ENCODE measurements around the gene FGF8. TPM values are rescaled to one million over a fixed set of nuclear protein-coding genes. Genes with fewer than 3 reads are reported as not detected.
A peak's percentile ranks its signal among the peaks of the same experiment; 100 is the strongest.

FGF8 gene
- total RNA-seq (2013) = not detected
- not detected for polyA plus RNA-seq
- polyA minus RNA-seq = not detected in 2 replicates
- total RNA-seq = 0 to 0.25 (median 0.06) reads per million in 11 experiments

GRCh38 chr10:101775273-101776160, at the start of gene FGF8:
Gene FGF8, minus strand, starts transcription at chr10:101776114. Its CDS starts 214 bp downstream, at chr10:101775900.
- peaks cover 79 to 96% (median 80%) of the 10 kb centered on the region in 3 donors for H3K27me3 Mint-ChIP-seq (ENCODE audit: low read depth in 3 of 3)
- peaks cover 58 to 82% of the 10 kb centered on the region in 2 donors for H3K27me3 ChIP-seq (ENCODE audit: control insufficient read depth in 2 of 2, insufficient read depth in 2 of 2, low read length in 2 of 2)

More at GRCh38 chr10:101775273-101776160, at the start of gene FGF8:
- WGBS (ENCODE audit: insufficient coverage) = 2% methylated on average over 72 of the region's 98 CpGs
- peak within 1 kb of the TSS in 1 of 2 donors; percentile 89 for H3K4me3 Mint-ChIP-seq
- H4K20me1 ChIP-seq (ENCODE audit: insufficient read depth, low read length) = peaks cover 21% of the 10 kb centered on the region
- no peaks in the 10 kb centered on the region for H3K36me3 ChIP-seq (replicated peaks in 1 of 2; ENCODE audit: control insufficient read depth in 1 of 2, insufficient read depth in 2 of 2, low read length in 2 of 2)
- no peaks in the 10 kb centered on the region for H3K79me2 ChIP-seq (ENCODE audit: insufficient read depth, low read length)
- no peak for TF ChIP-seq CTCF (IDR thresholded peaks at IDR 0.05)
- peaks cover 0 to 36% of the 10 kb centered on the region in 2 donors for H3K9me3 ChIP-seq (replicated peaks in 1 of 2; ENCODE audit: control insufficient read depth in 1 of 2, insufficient read depth in 1 of 2, low read length in 2 of 2)
- H3K27ac Mint-ChIP-seq = no peak within 1 kb of the TSS
- H3K9me3 Mint-ChIP-seq = peaks cover 0 to 15% (median 8%) of the 10 kb centered on the region in 7 donors
- H3K27ac ChIP-seq (ENCODE audit: low read depth in 1 of 2, low read length in 2 of 2) = no peak within 1 kb of the TSS
- peaks cover 18 to 22% of the 10 kb centered on the region in 2 donors for H3K4me1 ChIP-seq (ENCODE audit: control insufficient read depth in 1 of 2, insufficient read depth in 2 of 2, low read length in 2 of 2)
- H3K4me2 ChIP-seq (replicated peaks; ENCODE audit: extremely low read depth, low read length, poor library complexity, severe bottlenecking) = no peak within 1 kb of the TSS
- H3K36me3 Mint-ChIP-seq = peaks cover 11 to 14% of the 10 kb centered on the region in 2 donors
- no peak within 1 kb of the TSS for H2AFZ ChIP-seq (ENCODE audit: insufficient read depth, low read depth, low read length, poor library complexity, severe bottlenecking)
- no peak within 1 kb of the TSS for H3K9ac ChIP-seq (ENCODE audit: insufficient read depth, low read length, poor library complexity, severe bottlenecking)
- no peak within 1 kb of the TSS for H3K4me3 ChIP-seq (replicated peaks in 1 of 3; ENCODE audit: low read depth in 2 of 3, low read length in 3 of 3)
- DNase-seq = no peak
- H3K4me1 Mint-ChIP-seq = peaks cover 27% of the 10 kb centered on the region
- intact Hi-C loops (cut with micrococcal nuclease) = loop anchor here in 1 of 2 donors (10.0 kb wide), 1 partner anchor 561 kb away; no protein-coding TSS in a partner anchor
